Erythroblast (primary cell): ENCODE data around the gene FAM149A.

Source experiments
- GATA1 ChIP-seq: IDR thresholded peaks from 2 replicates; pipeline ENCODE4 v1.6.1; 2011; ENCODE audit warnings: low read depth, mild to moderate bottlenecking, control low read depth, low read length, moderate library complexity
- POLR2A ChIP-seq: IDR thresholded peaks from 2 replicates; pipeline ENCODE4 v1.6.1; 2011; ENCODE audit warnings: mild to moderate bottlenecking, low read length

DNA sequence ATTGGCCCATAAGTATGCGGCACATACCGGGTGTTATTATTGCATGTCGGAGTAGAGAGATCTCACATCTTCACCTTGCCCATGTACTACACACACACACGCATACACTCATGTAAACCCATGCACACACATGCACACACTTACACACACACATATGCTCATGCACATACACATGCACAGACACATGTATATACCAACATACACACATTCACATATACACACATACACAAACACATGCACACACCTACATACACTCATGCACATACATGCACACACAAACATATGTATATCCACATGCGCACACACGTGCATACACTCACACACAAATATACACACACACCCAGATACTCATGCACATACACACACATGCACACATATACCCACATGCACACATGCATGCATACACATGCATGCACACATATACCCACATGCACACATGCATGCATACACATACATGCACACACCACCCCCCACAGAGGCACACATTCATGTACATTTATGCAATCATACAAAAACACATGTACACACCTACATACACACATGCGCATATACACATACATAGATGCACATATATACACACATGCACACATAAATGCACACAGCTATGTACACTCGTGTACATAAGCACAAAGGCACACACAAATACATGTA is 98.1 kb downstream of the FAM149A start:
- TF ChIP-seq POLR2A (peak; percentile 4), GATA1 (no peak)
